ENCODE results near the gene SCAMP4. TPM values are rescaled to one million over a fixed set of nuclear protein-coding genes. Genes with fewer than 3 reads are reported as not detected.
"Not testable (repeated sequence)": the region's sequence is repeated elsewhere in the genome, so short reads cannot be mapped to it uniquely, and the experiment has no call there.

Gene SCAMP4
- total RNA-seq, 2 experiments from 2014 or later: 31.0 to 35.0 TPM

GRCh38 chr19:1875646-1876495 lies 29.3 kb upstream of the SCAMP4 start:
- peaks cover 19% of the 10 kb centered on the region for H3K36me3 Mint-ChIP-seq
- DNase-seq: peak; percentile 92
- H3K4me3 Mint-ChIP-seq: peak overlapping the region; percentile 100

GRCh38 chr19:1876496-1877279 lies 28.5 kb upstream of the SCAMP4 start:
- H3K4me1 Mint-ChIP-seq: peaks cover 19% of the 10 kb centered on the region
- H3K9me3 Mint-ChIP-seq, H3K27me3 Mint-ChIP-seq, DNase-seq: not testable (repeated sequence)
- H3K4me3 Mint-ChIP-seq: peak overlapping the region; percentile 100
- peaks cover 19% of the 10 kb centered on the region for H3K36me3 Mint-ChIP-seq
- peak overlapping the region; percentile 99 for H3K27ac Mint-ChIP-seq

More at GRCh38 chr19:1875646-1876495, 29.3 kb upstream of the SCAMP4 start:
- Mint-ChIP-seq H3K27me3 (peaks cover 6% of the 10 kb centered on the region), H3K27ac (peak overlapping the region; percentile 99), H3K4me1 (peaks cover 19% of the 10 kb centered on the region), H3K9me3 (no peaks in the 10 kb centered on the region)

- Mint-ChIP-seq H3K4me1 (peaks cover 19% of the 10 kb centered on the region), H3K36me3 (peaks cover 20% of the 10 kb centered on the region)
- H3K9me3 Mint-ChIP-seq, H3K27ac Mint-ChIP-seq, H3K27me3 Mint-ChIP-seq, DNase-seq, H3K4me3 Mint-ChIP-seq: not testable (repeated sequence)
Measured at GRCh38 chr19:1877280-1877660, 27.9 kb upstream of the SCAMP4 start.

GRCh38 chr19:1878583-1878982 lies 26.6 kb upstream of the SCAMP4 start:
- Mint-ChIP-seq H3K36me3 (peaks cover 30% of the 10 kb centered on the region), H3K4me1 (peaks cover 30% of the 10 kb centered on the region)
- not testable (repeated sequence) for H3K9me3 Mint-ChIP-seq, H3K27me3 Mint-ChIP-seq, DNase-seq, H3K4me3 Mint-ChIP-seq, H3K27ac Mint-ChIP-seq

GRCh38 chr19:1879982-1880381 lies 25.2 kb upstream of the SCAMP4 start:
- H3K9me3 Mint-ChIP-seq, DNase-seq, H3K27me3 Mint-ChIP-seq, H3K27ac Mint-ChIP-seq: not testable (repeated sequence)
- Mint-ChIP-seq H3K4me3 (peak overlapping the region; percentile 29), H3K4me1 (peaks cover 25% of the 10 kb centered on the region), H3K36me3 (peaks cover 28% of the 10 kb centered on the region)

GRCh38 chr19:1880611-1881392 lies 24.4 kb upstream of the SCAMP4 start:
- peak overlapping the region; percentile 65 for H3K27ac Mint-ChIP-seq
- peaks cover 6% of the 10 kb centered on the region for H3K27me3 Mint-ChIP-seq
- DNase-seq: no peak
- H3K36me3 Mint-ChIP-seq: peaks cover 22% of the 10 kb centered on the region
- H3K9me3 Mint-ChIP-seq: no peaks in the 10 kb centered on the region
- peak overlapping the region; percentile 70 for H3K4me3 Mint-ChIP-seq
- peaks cover 25% of the 10 kb centered on the region for H3K4me1 Mint-ChIP-seq

- Mint-ChIP-seq H3K4me3 (peak overlapping the region; percentile 97), H3K4me1 (peaks cover 21% of the 10 kb centered on the region), H3K27ac (peak overlapping the region; percentile 94), H3K36me3 (peaks cover 22% of the 10 kb centered on the region)
- not testable (repeated sequence) for H3K9me3 Mint-ChIP-seq, DNase-seq, H3K27me3 Mint-ChIP-seq
Measured at GRCh38 chr19:1881393-1882088, 23.7 kb upstream of the SCAMP4 start.

GRCh38 chr19:1882089-1882785 lies 23.0 kb upstream of the SCAMP4 start:
- Mint-ChIP-seq H3K4me3 (peak overlapping the region; percentile 97), H3K27ac (peak overlapping the region; percentile 94), H3K4me1 (peaks cover 21% of the 10 kb centered on the region), H3K9me3 (no peaks in the 10 kb centered on the region), H3K36me3 (peaks cover 22% of the 10 kb centered on the region), H3K27me3 (no peaks in the 10 kb centered on the region)
- DNase-seq: peak; percentile 80

GRCh38 chr19:1882786-1883692 lies 22.2 kb upstream of the SCAMP4 start:
- Mint-ChIP-seq H3K27ac (peak overlapping the region; percentile 94), H3K4me3 (peak overlapping the region; percentile 97), H3K4me1 (peaks cover 21% of the 10 kb centered on the region), H3K27me3 (no peaks in the 10 kb centered on the region), H3K36me3 (peaks cover 22% of the 10 kb centered on the region), H3K9me3 (no peaks in the 10 kb centered on the region)
- no peak for DNase-seq

GRCh38 chr19:1883784-1884183 lies 21.4 kb upstream of the SCAMP4 start:
- Mint-ChIP-seq H3K4me1 (peaks cover 21% of the 10 kb centered on the region), H3K27ac (peak overlapping the region; percentile 94), H3K27me3 (no peaks in the 10 kb centered on the region), H3K36me3 (peaks cover 22% of the 10 kb centered on the region), H3K9me3 (no peaks in the 10 kb centered on the region), H3K4me3 (peak overlapping the region; percentile 97)
- DNase-seq: no peak

- Mint-ChIP-seq H3K4me3 (peak overlapping the region; percentile 97), H3K27ac (peak overlapping the region; percentile 94), H3K9me3 (no peaks in the 10 kb centered on the region), H3K4me1 (peaks cover 21% of the 10 kb centered on the region), H3K27me3 (no peaks in the 10 kb centered on the region), H3K36me3 (peaks cover 22% of the 10 kb centered on the region)
- DNase-seq: no peak
Measured at GRCh38 chr19:1884291-1884718, 20.9 kb upstream of the SCAMP4 start.

GRCh38 chr19:1884719-1885334 lies 20.4 kb upstream of the SCAMP4 start:
- Mint-ChIP-seq H3K4me3 (peak overlapping the region; percentile 97), H3K4me1 (peaks cover 21% of the 10 kb centered on the region), H3K27me3 (no peaks in the 10 kb centered on the region), H3K36me3 (peaks cover 22% of the 10 kb centered on the region), H3K9me3 (no peaks in the 10 kb centered on the region), H3K27ac (peak overlapping the region; percentile 94)
- DNase-seq: no peak
